ENCODE data around the gene PLEKHA8.

Gene PLEKHA8

DNA sequence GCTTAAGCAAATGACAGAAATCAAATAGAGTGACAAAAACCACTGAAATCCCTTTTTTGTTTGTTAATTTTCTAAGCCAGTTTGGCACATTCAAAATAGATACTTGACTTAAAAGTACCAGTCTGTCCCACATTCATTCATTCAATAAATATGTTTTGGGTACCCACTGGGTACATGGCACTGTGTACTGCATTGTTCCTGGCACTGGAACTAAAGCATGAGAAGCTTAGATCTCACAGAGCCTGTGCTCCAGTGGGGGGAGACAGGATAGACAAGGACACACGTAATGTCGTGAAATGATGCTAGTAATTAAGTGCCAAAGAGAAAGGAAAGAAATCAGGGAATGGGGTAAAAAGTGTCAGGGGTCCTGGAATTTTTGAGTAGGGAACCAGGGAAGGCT is 119.6 kb downstream of the PLEKHA8 start:
- DNase-seq = no peak

DNA sequence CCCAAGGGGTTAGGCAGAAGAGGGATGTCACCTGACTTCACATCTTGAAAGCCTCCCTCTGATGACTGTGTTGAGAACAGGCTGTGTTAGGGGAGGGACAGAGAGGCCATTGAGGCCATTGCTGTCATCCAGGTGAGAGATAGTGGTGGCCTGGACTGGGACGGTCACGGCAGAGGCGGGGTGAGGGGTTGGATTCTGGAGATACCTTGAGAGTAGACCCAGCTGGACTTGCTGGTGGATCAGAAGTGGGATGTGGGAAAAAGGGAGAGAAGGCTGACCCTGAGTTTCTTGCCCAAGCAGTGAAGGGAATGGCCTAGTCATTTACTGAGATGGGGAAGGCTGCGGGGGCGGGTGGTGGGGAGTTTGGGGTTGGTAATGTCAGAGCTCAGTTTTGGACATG is 120.2 kb downstream of the PLEKHA8 start:
- DNase-seq = no peak

DNA sequence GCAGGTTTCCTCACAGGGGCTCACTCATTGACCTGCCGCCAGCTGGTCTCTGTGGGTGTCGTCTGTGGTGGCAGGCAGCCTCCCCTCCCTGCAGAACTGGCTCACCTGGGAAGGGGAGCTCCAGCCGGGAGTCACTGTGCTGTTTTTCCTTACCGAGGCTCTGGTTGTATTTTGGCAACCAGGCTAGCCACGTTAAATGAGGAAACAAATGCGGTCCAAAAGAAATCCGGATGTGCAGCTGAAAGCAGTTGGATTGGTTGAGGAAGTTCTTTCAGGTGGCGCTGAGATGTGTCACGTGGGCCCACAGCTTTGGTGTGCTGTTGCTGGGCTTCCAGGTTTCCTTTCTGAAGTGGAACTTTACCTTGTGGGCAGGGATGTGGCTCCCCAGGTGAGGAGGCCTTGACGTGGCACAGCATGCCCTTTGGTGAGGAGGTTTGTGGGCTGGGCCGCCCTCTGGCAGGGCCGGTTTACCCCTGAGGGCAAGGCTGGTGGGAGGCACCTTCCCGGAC is 120.8 kb downstream of the PLEKHA8 start:
- DNase-seq = no peak

GRCh38 chr7:30149640-30150272 is 121.5 kb downstream of the PLEKHA8 start:
- no peak for DNase-seq

DNA sequence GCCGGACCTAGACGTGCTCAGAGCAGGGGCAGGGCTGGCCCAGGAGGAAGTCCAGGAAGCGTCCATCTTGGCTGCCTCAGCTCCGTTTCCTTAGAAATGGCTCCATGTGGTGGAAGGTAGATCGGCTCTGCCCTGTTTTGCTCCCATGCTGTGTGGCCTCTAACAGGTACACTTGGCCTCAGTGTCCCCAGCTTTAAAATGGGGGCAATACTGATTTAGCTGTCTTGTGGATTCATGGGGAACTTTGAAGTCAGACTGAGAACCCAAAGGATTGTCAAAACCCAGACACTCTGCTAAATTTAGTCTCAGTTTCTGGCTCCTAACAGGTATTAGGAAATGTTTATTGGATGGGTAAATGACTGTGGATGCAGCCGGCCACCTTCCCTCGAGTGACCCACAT is 122.5 kb downstream of the PLEKHA8 start:
- DNase-seq = no peak

DNA sequence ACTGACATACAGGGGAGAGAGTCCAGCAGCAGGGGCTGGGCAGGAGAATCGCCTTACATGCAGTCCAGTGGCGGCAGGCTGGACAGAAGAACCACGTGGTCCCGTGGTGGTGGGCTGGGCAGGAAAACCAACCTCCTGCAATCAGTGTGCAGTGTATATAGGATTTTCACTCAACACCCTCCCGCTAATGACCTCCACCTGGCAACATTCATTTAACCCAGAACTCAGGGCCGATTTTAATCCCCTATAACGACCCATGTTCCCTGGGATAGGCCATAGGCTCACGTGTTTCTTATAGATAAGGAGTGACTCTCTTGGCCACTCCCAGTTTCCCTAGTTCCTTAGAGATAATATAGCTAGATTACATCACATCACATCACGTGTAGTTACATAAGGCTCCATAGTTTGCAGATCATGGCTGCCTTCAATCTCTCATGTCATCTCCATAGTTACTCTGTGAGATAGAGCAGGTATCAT is 125.9 kb downstream of the PLEKHA8 start:
- DNase-seq = no peak

DNA sequence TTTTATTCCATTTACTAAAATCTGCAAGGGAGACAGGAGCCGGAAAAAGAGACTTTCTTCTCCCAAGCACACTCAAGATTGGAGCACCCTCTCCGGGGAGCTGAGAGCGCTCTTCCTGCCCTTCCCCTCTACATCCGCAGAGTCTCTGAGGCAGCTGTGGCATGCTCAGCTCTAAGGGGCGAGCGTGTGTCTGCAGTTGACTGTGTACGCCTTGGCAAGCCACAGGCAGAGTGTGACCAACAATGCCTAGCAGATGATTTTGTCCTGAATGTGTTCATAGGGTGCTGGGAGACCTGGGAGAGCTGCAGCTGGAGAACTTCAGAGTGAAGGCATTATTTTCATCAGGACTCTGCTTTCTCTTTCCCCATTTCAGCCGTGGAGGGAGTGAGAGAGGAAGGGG is 127.3 kb downstream of the PLEKHA8 start:
- no peak for DNase-seq

DNA sequence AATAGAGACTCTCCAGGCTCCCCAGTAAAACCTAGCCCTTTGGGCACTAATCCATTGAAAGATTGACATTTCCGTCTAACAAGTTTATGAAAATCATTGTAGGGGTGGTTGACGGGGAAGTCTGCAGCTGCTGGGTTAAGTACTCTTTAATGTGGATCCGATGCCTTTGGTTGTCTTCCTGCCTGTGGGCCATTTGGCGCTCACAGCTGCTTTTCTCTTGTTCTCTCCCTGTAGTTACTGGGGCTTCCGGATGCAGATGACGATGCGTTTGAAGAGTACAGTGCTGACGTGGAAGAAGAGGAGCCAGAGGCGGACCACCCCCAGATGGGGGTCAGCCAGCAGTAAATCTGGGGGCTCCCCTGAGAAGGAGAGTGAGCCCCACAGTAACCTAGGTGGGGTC is 129.0 kb downstream of the PLEKHA8 start:
- no peak for DNase-seq

- DNase-seq = no peak
These were observed 131.0 kb downstream of the PLEKHA8 start for GRCh38 chr7:30159163-30159562.

GRCh38 chr7:30159698-30160143 is 131.5 kb downstream of the PLEKHA8 start:
- no peak for DNase-seq

- DNase-seq = no peak
These were observed 132.1 kb downstream of the PLEKHA8 start for GRCh38 chr7:30160329-30160728.

- no peak for DNase-seq
These were observed 133.9 kb downstream of the PLEKHA8 start for GRCh38 chr7:30162133-30162532.

GRCh38 chr7:30162622-30163124 is 134.5 kb downstream of the PLEKHA8 start:
- no peak for DNase-seq

- DNase-seq = no peak
These were observed 135.2 kb downstream of the PLEKHA8 start for GRCh38 chr7:30163231-30163894.

DNA sequence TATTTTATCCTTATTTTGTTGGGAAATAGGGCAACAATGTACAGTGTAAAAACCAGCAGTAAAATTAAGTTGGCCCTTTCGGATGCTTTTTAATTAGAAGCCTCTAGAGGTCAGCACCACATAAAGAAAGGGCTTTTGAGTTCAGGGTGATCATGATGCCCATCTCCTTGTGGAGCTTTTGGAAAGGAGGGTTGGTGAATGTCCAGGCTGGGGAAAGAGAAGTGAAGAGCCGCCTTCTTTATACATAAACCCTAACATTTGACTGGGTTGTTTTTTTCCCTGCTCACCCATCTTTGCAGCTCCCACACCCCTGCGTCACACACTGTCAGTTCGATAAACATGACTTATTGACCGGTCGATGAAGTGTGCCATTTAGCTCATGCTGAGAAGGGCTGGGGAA is 136.4 kb downstream of the PLEKHA8 start:
- DNase-seq = no peak

DNA sequence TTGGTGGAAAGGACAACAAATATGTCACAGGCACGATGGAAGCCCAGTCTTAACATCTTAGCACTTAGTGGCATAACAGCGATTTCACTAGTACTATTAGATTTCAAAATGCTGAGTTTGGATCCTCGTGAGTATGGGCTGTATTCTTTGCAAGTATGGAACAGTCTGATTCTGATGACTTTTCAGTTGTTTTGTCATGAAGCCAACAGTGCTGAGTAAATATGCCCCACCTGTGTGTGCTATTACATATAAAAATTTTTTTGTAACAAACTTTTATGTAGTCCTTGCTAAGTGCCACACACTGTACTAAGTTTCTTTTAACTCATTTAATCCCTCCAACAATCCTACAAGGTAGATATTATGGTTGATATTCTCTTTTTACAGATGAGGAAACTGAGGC is 137.4 kb downstream of the PLEKHA8 start:
- DNase-seq = no peak

GRCh38 chr7:30166155-30166840 is 138.1 kb downstream of the PLEKHA8 start:
- DNase-seq = no peak

DNA sequence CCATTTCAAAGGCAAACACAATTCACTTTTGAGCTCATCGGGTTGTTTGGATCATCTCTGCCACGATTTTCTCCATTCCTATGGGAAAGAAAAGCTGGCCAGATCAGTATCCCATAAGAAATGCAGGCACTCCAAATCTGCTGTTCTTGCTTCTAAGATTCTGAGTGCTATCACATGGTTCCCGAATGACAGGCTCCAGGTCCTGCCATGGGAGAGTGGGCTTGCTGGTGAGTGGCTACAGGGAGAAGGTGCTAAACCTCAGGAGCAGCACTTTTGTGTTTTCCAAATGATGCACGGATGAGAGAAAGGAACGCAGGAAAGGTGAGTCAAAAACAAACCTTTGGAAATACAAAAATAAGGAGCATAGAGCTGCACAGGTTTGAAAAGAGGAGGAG is 138.6 kb downstream of the PLEKHA8 start:
- DNase-seq = no peak

DNA sequence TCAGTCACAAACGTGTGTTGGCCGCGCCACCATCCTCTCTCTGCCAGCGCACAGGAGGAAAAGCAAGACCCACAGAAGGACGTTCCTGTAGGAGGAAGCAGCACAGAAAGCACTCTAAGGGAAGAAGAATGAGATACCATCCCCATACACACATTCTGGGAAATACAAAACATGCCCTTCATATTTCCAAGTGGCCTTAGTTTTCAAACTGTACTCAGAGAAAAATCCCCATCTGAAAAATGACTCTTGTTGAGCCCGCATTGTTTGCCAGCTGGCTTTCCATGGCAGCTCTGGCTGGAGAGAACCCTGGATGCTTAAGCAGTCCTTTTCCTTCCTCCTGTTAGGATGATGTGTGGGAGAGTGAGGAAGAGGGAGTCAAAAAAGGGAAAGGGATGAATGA is 139.7 kb downstream of the PLEKHA8 start:
- DNase-seq = no peak

GRCh38 chr7:30168835-30169573 is 140.8 kb downstream of the PLEKHA8 start:
- no peak for DNase-seq

DNA sequence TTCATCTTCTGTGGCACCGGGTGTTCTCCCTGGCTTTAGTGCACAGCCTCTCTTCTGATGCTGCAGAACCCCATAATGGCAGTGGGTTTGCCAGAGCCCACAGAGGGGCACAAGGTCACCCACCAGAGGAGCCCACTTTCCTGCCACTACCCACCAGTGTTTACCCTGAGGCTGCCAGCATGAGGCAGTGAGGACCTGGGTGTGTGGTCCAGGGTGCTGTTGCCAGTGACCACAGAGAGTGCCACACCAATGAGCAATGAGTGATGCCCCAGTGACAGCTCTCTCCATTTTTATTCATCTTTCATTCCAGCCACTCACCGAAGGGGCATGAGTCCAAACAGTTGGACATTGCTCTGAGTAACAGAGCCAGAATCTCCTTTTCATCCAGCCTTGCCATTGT is 141.4 kb downstream of the PLEKHA8 start:
- no peak for DNase-seq

DNA sequence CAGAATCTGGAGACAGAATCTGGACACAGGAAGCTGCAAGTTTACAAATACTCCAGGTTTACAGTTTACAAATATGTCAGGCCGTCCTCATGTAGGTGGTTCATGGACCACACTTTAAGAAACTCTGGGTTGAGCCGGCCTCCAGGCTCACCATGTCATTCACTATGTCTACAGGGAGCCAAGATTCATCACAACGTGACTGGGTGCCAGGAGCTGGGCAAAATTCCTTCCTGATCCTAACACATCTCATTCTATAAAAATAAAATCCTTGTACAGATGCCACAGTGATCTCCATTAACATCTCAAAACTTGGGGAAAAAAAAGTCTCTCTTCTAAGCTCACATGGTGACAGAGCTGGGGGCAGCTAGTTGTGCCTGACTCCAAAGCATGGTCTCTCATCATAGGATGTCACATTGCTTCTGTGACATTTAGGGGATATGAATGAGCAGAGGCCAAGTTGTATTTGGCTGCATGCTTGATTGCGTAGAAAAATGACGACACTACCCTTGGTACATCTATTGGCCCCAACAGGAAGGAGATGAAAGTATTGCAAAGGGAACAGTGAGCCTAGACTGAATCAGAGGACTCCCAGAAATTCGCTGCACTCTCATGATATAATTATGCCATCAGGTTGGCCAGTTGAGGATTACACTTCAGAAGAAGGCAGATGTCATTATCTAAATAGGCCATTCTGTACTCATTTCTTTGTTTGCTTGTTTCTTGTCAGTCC is 142.4 kb downstream of the PLEKHA8 start:
- DNase-seq = no peak

Data from activated CD8-positive, alpha-beta memory T cell treated with anti-CD3 and anti-CD28 coated beads, Interleukin-2, amount 50 U/mL, for 48 hours (primary cell).